HEK293 (cell line): ENCODE results near the gene MYH11.
A peak's percentile ranks its signal among the peaks of the same experiment; 100 is the strongest.

Source experiments
- CTCF ChIA-PET: fragments of 350-600 bp; formaldehyde crosslinking; extraction: SDS; loops from one replicate; lab custom pipeline; 2021; ENCODE audit warnings: antibody characterized with exemption; lab: Yijun Ruan, JAX
- POLR2A ChIA-PET: fragments of 300-600 bp; formaldehyde crosslinking; extraction: SDS; loops from one replicate; lab custom pipeline; 2020; ENCODE audit warnings: antibody characterized with exemption, inconsistent platforms; lab: Yijun Ruan, JAX
- H3K27ac ChIP-seq: fragments of 200-500 bp; sonication (Bioruptor generic); 2 replicates; pipeline ENCODE4 v1.5.1; 2014; ENCODE audit warnings: low read depth, low read length, control low read depth, inconsistent platforms; ENCODE audit errors: extremely low read depth
- H3K36me3 ChIP-seq, 2 experiments: fragments of 200-500 bp in 1 of 2; sonication (Bioruptor generic) in 1 of 2; 1 replicate in 1 of 2; 2 replicates in 1 of 2; pipeline ENCODE4 v1.5.1; 2014 to 2017; ENCODE audit warnings: inconsistent platforms in 2 of 2, low read length in 2 of 2; ENCODE audit not compliant: control insufficient read depth in 2 of 2, insufficient read depth in 1 of 2
- H3K4me1 ChIP-seq: fragments of 200-500 bp; sonication (Bioruptor generic); 2 replicates; pipeline ENCODE4 v1.5.1; 2014; ENCODE audit warnings: mild to moderate bottlenecking, low read length, inconsistent platforms; ENCODE audit not compliant: control insufficient read depth, insufficient read depth
- H3K4me3 ChIP-seq: 2 replicates; pipeline ENCODE4 v1.5.1; 2011; ENCODE audit warnings: low read depth, mild to moderate bottlenecking, control low read depth, low read length, moderate library complexity
- H3K9me3 ChIP-seq: fragments of 200-500 bp; sonication (Bioruptor generic); 2 replicates; pipeline ENCODE4 v1.5.1; 2014; ENCODE audit warnings: low read depth, low read length, inconsistent platforms; ENCODE audit not compliant: control insufficient read depth, insufficient read depth
- AEBP2 ChIP-seq: fragments of 450-650 bp; formaldehyde crosslinking; IDR thresholded peaks from 2 replicates; pipeline ENCODE4 v1.5.1; 2016; ENCODE audit warnings: missing biosample characterization, missing genetic modification characterization, borderline replicate concordance
- ATF2 ChIP-seq: fragments of 450-650 bp; formaldehyde crosslinking; IDR thresholded peaks from 2 replicates; pipeline ENCODE4 v1.5.1; 2016; ENCODE audit warnings: missing biosample characterization, missing genetic modification characterization, low read depth
- CTCF ChIP-seq: fragments of 450-650 bp; formaldehyde crosslinking; IDR thresholded peaks from 2 replicates; pipeline ENCODE4 v1.5.1; 2016; ENCODE audit warnings: missing biosample characterization, missing genetic modification characterization
- GLIS1 ChIP-seq: fragments of 450-650 bp; formaldehyde crosslinking; IDR thresholded peaks from 2 replicates; pipeline ENCODE4 v1.5.1; 2016; ENCODE audit warnings: missing biosample characterization, missing genetic modification characterization
- HIC1 ChIP-seq: fragments of 450-650 bp; formaldehyde crosslinking; IDR thresholded peaks from 2 replicates; pipeline ENCODE4 v1.5.1; 2016; ENCODE audit warnings: missing biosample characterization, missing genetic modification characterization
- HOXA7 ChIP-seq: sonication (generic); formaldehyde crosslinking; IDR thresholded peaks from 2 replicates; pipeline ENCODE4 v1.8.1; 2022; ENCODE audit warnings: missing genetic modification reagents, borderline replicate concordance
- INSM2 ChIP-seq: fragments of 450-650 bp; formaldehyde crosslinking; IDR thresholded peaks from 2 replicates; pipeline ENCODE4 v1.5.1; 2016; ENCODE audit warnings: missing biosample characterization, missing genetic modification characterization
- MYNN ChIP-seq: fragments of 450-650 bp; formaldehyde crosslinking; IDR thresholded peaks from 2 replicates; pipeline ENCODE4 v1.5.1; 2016; ENCODE audit warnings: missing biosample characterization, missing genetic modification characterization, borderline replicate concordance
- MZF1 ChIP-seq: fragments of 450-650 bp; formaldehyde crosslinking; IDR thresholded peaks from 2 replicates; pipeline ENCODE4 v1.5.1; 2017; ENCODE audit warnings: missing biosample characterization, missing genetic modification characterization, borderline replicate concordance
- REPIN1 ChIP-seq: fragments of 450-650 bp; formaldehyde crosslinking; IDR thresholded peaks from 2 replicates; pipeline ENCODE4 v1.5.1; 2017; ENCODE audit warnings: missing biosample characterization, missing genetic modification characterization, low read depth
- REST ChIP-seq: fragments of 450-650 bp; formaldehyde crosslinking; IDR thresholded peaks from 2 replicates; pipeline ENCODE4 v1.5.1; 2016; ENCODE audit warnings: missing biosample characterization, missing genetic modification characterization
- SP7 ChIP-seq: fragments of 450-650 bp; formaldehyde crosslinking; IDR thresholded peaks from 2 replicates; pipeline ENCODE4 v1.5.1; 2016; ENCODE audit warnings: missing biosample characterization, missing genetic modification characterization
- ZBTB17 ChIP-seq: fragments of 450-650 bp; formaldehyde crosslinking; IDR thresholded peaks from 2 replicates; pipeline ENCODE4 v1.5.1; 2016; ENCODE audit warnings: missing biosample characterization, missing genetic modification characterization
- ZEB2 ChIP-seq: fragments of 450-650 bp; formaldehyde crosslinking; IDR thresholded peaks from 2 replicates; pipeline ENCODE4 v1.5.1; 2016; ENCODE audit warnings: missing biosample characterization, missing genetic modification characterization
- ZNF174 ChIP-seq: fragments of 450-650 bp; formaldehyde crosslinking; IDR thresholded peaks from 2 replicates; pipeline ENCODE4 v1.5.0; 2017; ENCODE audit warnings: missing biosample characterization, mild to moderate bottlenecking, missing genetic modification characterization
- ZNF366 ChIP-seq: fragments of 450-650 bp; formaldehyde crosslinking; conservative IDR thresholded peaks from 2 replicates; pipeline ENCODE4 v1.5.1; 2016; ENCODE audit warnings: missing biosample characterization, missing genetic modification characterization
- ZNF488 ChIP-seq: fragments of 450-650 bp; formaldehyde crosslinking; IDR thresholded peaks from 2 replicates; pipeline ENCODE4 v1.5.1; 2016; ENCODE audit warnings: missing biosample characterization, missing genetic modification characterization
- ZNF510 ChIP-seq: fragments of 450-650 bp; formaldehyde crosslinking; IDR thresholded peaks from 2 replicates; pipeline ENCODE4 v1.5.1; 2018; ENCODE audit warnings: mild to moderate bottlenecking, missing genetic modification characterization, missing biosample characterization; ENCODE audit not compliant: insufficient replicate concordance
- ZNF571 ChIP-seq: fragments of 450-650 bp; formaldehyde crosslinking; IDR thresholded peaks from 2 replicates; pipeline ENCODE4 v1.5.0; 2017; ENCODE audit warnings: missing biosample characterization, missing genetic modification characterization
- ZNF629 ChIP-seq: fragments of 450-650 bp; formaldehyde crosslinking; IDR thresholded peaks from 2 replicates; pipeline ENCODE4 v1.5.1; 2017; ENCODE audit warnings: missing biosample characterization, missing genetic modification characterization
- ZNF654 ChIP-seq: fragments of 450-650 bp; formaldehyde crosslinking; IDR thresholded peaks from 2 replicates; pipeline ENCODE4 v1.5.1; 2016; ENCODE audit warnings: low read depth, missing biosample characterization, missing genetic modification characterization
- ZNF664 ChIP-seq: fragments of 450-650 bp; formaldehyde crosslinking; IDR thresholded peaks from 2 replicates; pipeline ENCODE4 v1.5.1; 2016; ENCODE audit warnings: missing biosample characterization, missing genetic modification characterization

Gene MYH11

GRCh38 chr16:15765880-15766279 is 90.9 kb downstream of the MYH11 start:
- no peak for TF ChIP-seq ZNF510 (tag by site-specific recombination)
- no peak for TF ChIP-seq MZF1 (tag by site-specific recombination)
- TF ChIP-seq ZEB2 (tag by site-specific recombination) = 0 out of 2 replicates have a peak, but pooled peaks have one; percentile 32
- TF ChIP-seq ATF2 (tag by site-specific recombination) = no peak
- TF ChIP-seq ZNF629 = 0 out of 2 replicates have a peak, but pooled peaks have one; percentile 11
- TF ChIP-seq REPIN1 (tag by site-specific recombination) = no peak
- TF ChIP-seq ZNF571 (tag by site-specific recombination) = no peak
- TF ChIP-seq INSM2 (tag by site-specific recombination) = 0 out of 2 replicates have a peak, but pooled peaks have one; percentile 21
- TF ChIP-seq ZNF174 (tag by site-specific recombination) = no peak
- peak; percentile 74; the same call in 1 of the 2 replicates for TF ChIP-seq GLIS1 (tag by site-specific recombination)
- peak; percentile 91 for TF ChIP-seq REST
- peak; percentile 93 for TF ChIP-seq ZNF654 (tag by site-specific recombination)
- peak; percentile 51; the same call in 1 of the 2 replicates for TF ChIP-seq CTCF (tag by site-specific recombination)
- 0 out of 2 replicates have a peak, but pooled peaks have one; percentile 26 for TF ChIP-seq SP7 (tag by site-specific recombination)
- no peaks in the 10 kb centered on the region for H3K4me1 ChIP-seq
- POLR2A ChIA-PET = no interaction called here
- no peak overlapping the region for H3K27ac ChIP-seq
- no peaks in the 10 kb centered on the region for H3K36me3 ChIP-seq
- H3K4me3 ChIP-seq = no peak overlapping the region
- no peaks in the 10 kb centered on the region for H3K9me3 ChIP-seq
- CTCF ChIA-PET = interaction anchor here (0.5 to 4.0 kb wide), 18 partner anchors 8 to 422 kb away, joined by 3 to 33 read pairs (median 4); no protein-coding TSS in a partner anchor

GRCh38 chr16:15765116-15765515 is 91.7 kb downstream of the MYH11 start:
- no peak overlapping the region for H3K4me3 ChIP-seq
- H3K36me3 ChIP-seq = no peaks in the 10 kb centered on the region
- H3K27ac ChIP-seq = no peak overlapping the region
- no peaks in the 10 kb centered on the region for H3K4me1 ChIP-seq
- ChIA-PET CTCF (interaction anchor here (0.5 to 4.0 kb wide), 13 partner anchors 8 to 422 kb away, joined by 3 to 33 read pairs (median 3); no protein-coding TSS in a partner anchor), POLR2A (no interaction called here)
- H3K9me3 ChIP-seq = no peaks in the 10 kb centered on the region
- TF ChIP-seq HIC1 (no peak), ZBTB17 (tag by site-specific recombination) (peak; percentile 93), ZNF488 (tag by site-specific recombination) (no peak), AEBP2 (tag by site-specific recombination) (no peak), MYNN (tag by site-specific recombination) (no peak), ZNF664 (tag by site-specific recombination) (no peak), ZNF366 (tag by site-specific recombination) (peak; percentile 99), HOXA7 (no peak)
